HG02798 (cell line): ENCODE results near the gene ALDH7A1.
A peak's percentile ranks its signal among the peaks of the same experiment; 100 is the strongest.

Experiments
- ATAC-seq: cut with Tn5 transposase; IDR thresholded peaks from one replicate; pipeline ENCODE4 v1.9.1; 2021; ENCODE audit warnings: mild to moderate bottlenecking; ENCODE audit not compliant: unreplicated experiment, poor library complexity

Gene ALDH7A1

GRCh38 chr5:126512451-126512850 is 82.6 kb downstream of the ALDH7A1 start:
- no peak for ATAC-seq

- no peak for ATAC-seq
Measured at GRCh38 chr5:126511961-126512360, 83.1 kb downstream of the ALDH7A1 start.

GRCh38 chr5:126509339-126509738 is 85.7 kb downstream of the ALDH7A1 start:
- no peak for ATAC-seq

- ATAC-seq, result no peak
Measured at GRCh38 chr5:126508962-126509279, 86.1 kb downstream of the ALDH7A1 start.

- no peak for ATAC-seq
Measured at GRCh38 chr5:126508251-126508961, 86.6 kb downstream of the ALDH7A1 start.

- ATAC-seq, result no peak
Measured at GRCh38 chr5:126506079-126506478, 88.9 kb downstream of the ALDH7A1 start.

- ATAC-seq, result no peak
Measured at GRCh38 chr5:126503602-126504104, 91.4 kb downstream of the ALDH7A1 start.

GRCh38 chr5:126501448-126501847 is 93.6 kb downstream of the ALDH7A1 start:
- no peak for ATAC-seq

GRCh38 chr5:126499853-126500342 is 95.1 kb downstream of the ALDH7A1 start:
- ATAC-seq, result peak; percentile 74

- no peak for ATAC-seq
Measured at GRCh38 chr5:126499278-126499677, 95.7 kb downstream of the ALDH7A1 start.

GRCh38 chr5:126497506-126497905 is 97.5 kb downstream of the ALDH7A1 start:
- ATAC-seq, result no peak

- no peak for ATAC-seq
Measured at GRCh38 chr5:126494393-126494792, 100.6 kb downstream of the ALDH7A1 start.

- no peak for ATAC-seq
Measured at GRCh38 chr5:126492939-126493338, 102.1 kb downstream of the ALDH7A1 start.

GRCh38 chr5:126490167-126490940 is 104.7 kb downstream of the ALDH7A1 start:
- ATAC-seq, result no peak

- ATAC-seq, result no peak
Measured at GRCh38 chr5:126488443-126489065, 106.5 kb downstream of the ALDH7A1 start.

GRCh38 chr5:126487596-126487995 is 107.4 kb downstream of the ALDH7A1 start:
- ATAC-seq, result no peak

GRCh38 chr5:126486332-126486731 is 108.7 kb downstream of the ALDH7A1 start:
- no peak for ATAC-seq

- ATAC-seq, result no peak
Measured at GRCh38 chr5:126484253-126484652, 110.8 kb downstream of the ALDH7A1 start.

GRCh38 chr5:126483156-126483555 is 111.9 kb downstream of the ALDH7A1 start:
- ATAC-seq, result no peak

GRCh38 chr5:126482591-126482990 is 112.4 kb downstream of the ALDH7A1 start:
- no peak for ATAC-seq

- ATAC-seq, result no peak
Measured at GRCh38 chr5:126481243-126481642, 113.8 kb downstream of the ALDH7A1 start.
